Neural cell (in vitro differentiated cells): Measurements from ENCODE around the gene NRG3. TPM values are rescaled to one million over a fixed set of nuclear protein-coding genes. Genes with fewer than 3 reads are reported as not detected.

Experiments used
- H2AFZ ChIP-seq: fragments of 200-600, 300-800 bp; sonication (generic), shearing (Covaris generic); 2 replicates; pipeline ENCODE4 v1.6.0; 2014; ENCODE audit warnings: low read depth, mild to moderate bottlenecking, antibody characterized with exemption, low read length, moderate library complexity
- H3F3A ChIP-seq: fragments of 200-600 bp; shearing (Covaris generic); 2 replicates; pipeline ENCODE4 v1.6.1; 2016; ENCODE audit warnings: mild to moderate bottlenecking, moderate library complexity, mixed read lengths, antibody characterized with exemption, low read length; ENCODE audit not compliant: insufficient read depth, poor library complexity, severe bottlenecking
- H3K27ac ChIP-seq: fragments of 200-600, 300-800 bp; sonication (generic), shearing (Covaris generic); 2 replicates; pipeline ENCODE4 v1.5.1; 2014; ENCODE audit warnings: mild to moderate bottlenecking, low read length, moderate library complexity
- H3K27me3 ChIP-seq: fragments of 300-800, 200-600 bp; sonication (generic), shearing (Covaris generic); 2 replicates; pipeline ENCODE4 v1.6.0; 2014; ENCODE audit warnings: mild to moderate bottlenecking, low read depth, low read length, moderate library complexity; ENCODE audit not compliant: insufficient read depth
- H3K36me3 ChIP-seq: fragments of 300-800, 200-600 bp; sonication (generic), shearing (Covaris generic); 2 replicates; pipeline ENCODE4 v1.5.1; 2014; ENCODE audit warnings: mild to moderate bottlenecking, antibody characterized with exemption, low read length, moderate library complexity; ENCODE audit not compliant: insufficient read depth
- H3K4me2 ChIP-seq: fragments of 300-800, 200-600 bp; sonication (generic), shearing (Covaris generic); 2 replicates; pipeline ENCODE4 v1.6.0; 2014; ENCODE audit warnings: mild to moderate bottlenecking, low read length
- H3K4me3 ChIP-seq: fragments of 300-800, 200-600 bp; sonication (generic), shearing (Covaris generic); 2 replicates; pipeline ENCODE4 v1.5.1; 2014; ENCODE audit warnings: mild to moderate bottlenecking, low read length, moderate library complexity
- H3K79me2 ChIP-seq: fragments of 200-600 bp; shearing (Covaris generic); replicated peaks from 2 replicates; pipeline ENCODE4 v1.6.0; 2014; ENCODE audit warnings: mild to moderate bottlenecking, low read length, moderate library complexity; ENCODE audit not compliant: insufficient read depth
- H3K9ac ChIP-seq: fragments of 300-800, 200-600 bp; sonication (generic), shearing (Covaris generic); 2 replicates; pipeline ENCODE4 v1.6.1; 2016; ENCODE audit warnings: mild to moderate bottlenecking, low read length, mixed read lengths
- H3K9me2 ChIP-seq: fragments of 200-600 bp; shearing (Covaris generic); 2 replicates; pipeline ENCODE4 v1.6.1; 2016; ENCODE audit warnings: mild to moderate bottlenecking, low read length, mixed read lengths; ENCODE audit not compliant: insufficient read depth
- H3K9me3 ChIP-seq: fragments of 200-600, 300-800 bp; sonication (generic), shearing (Covaris generic); 2 replicates; pipeline ENCODE4 v1.6.1; 2016; ENCODE audit warnings: mild to moderate bottlenecking, mixed run types, low read length, moderate library complexity, mixed read lengths
- H4K20me1 ChIP-seq: fragments of 200-600 bp; shearing (Covaris generic); 2 replicates; pipeline ENCODE4 v1.6.1; 2016; ENCODE audit warnings: mild to moderate bottlenecking, mixed run types; ENCODE audit not compliant: insufficient read depth
- CTCF ChIP-seq: fragments of 450-650 bp; IDR thresholded peaks from 2 replicates; pipeline ENCODE4 v1.5.1; 2014; ENCODE audit warnings: antibody characterized with exemption, mild to moderate bottlenecking, moderate library complexity; ENCODE audit not compliant: poor library complexity, severe bottlenecking
- EP300 ChIP-seq: fragments of 450-650 bp; conservative IDR thresholded peaks from 2 replicates; pipeline ENCODE4 v1.6.1; 2014; ENCODE audit warnings: antibody characterized with exemption, mild to moderate bottlenecking, moderate library complexity; ENCODE audit not compliant: poor library complexity, severe bottlenecking
- EZH2 ChIP-seq: fragments of 200-600, 300-800 bp; shearing (Covaris generic), sonication (generic); IDR thresholded peaks from 2 replicates; pipeline ENCODE4 v1.6.1; 2014; ENCODE audit warnings: antibody characterized with exemption, low read length, borderline replicate concordance, mild to moderate bottlenecking; ENCODE audit not compliant: insufficient read depth, poor library complexity, severe bottlenecking
- MXI1 ChIP-seq: fragments of 450-650 bp; conservative IDR thresholded peaks from 2 replicates; pipeline ENCODE4 v1.6.1; 2014; ENCODE audit warnings: antibody characterized with exemption, mild to moderate bottlenecking; ENCODE audit not compliant: poor library complexity, severe bottlenecking
- POLR2AphosphoS5 ChIP-seq: IDR thresholded peaks from 2 replicates; pipeline ENCODE4 v1.6.1; 2012
- RAD21 ChIP-seq: fragments of 450-650 bp; conservative IDR thresholded peaks from 2 replicates; pipeline ENCODE4 v1.6.1; 2014; ENCODE audit warnings: antibody characterized with exemption, mild to moderate bottlenecking, moderate library complexity
- REST ChIP-seq: IDR thresholded peaks from 2 replicates; pipeline ENCODE4 v1.6.1; 2012; ENCODE audit warnings: borderline replicate concordance
- SMC3 ChIP-seq: fragments of 450-650 bp; conservative IDR thresholded peaks from 2 replicates; pipeline ENCODE4 v1.6.1; 2014; ENCODE audit warnings: antibody characterized with exemption, mild to moderate bottlenecking, moderate library complexity; ENCODE audit not compliant: poor library complexity
- TAF1 ChIP-seq: IDR thresholded peaks from 2 replicates; pipeline ENCODE4 v1.6.1; 2012; ENCODE audit warnings: low read depth
- polyA plus RNA-seq: library from polyadenylated mRNA; depleted of rRNA; stranded (reverse); fragments of >200 nt; gene quantifications from 2 replicates; pipeline ENCODE4 v1.2.3, GENCODE V29; 2014

The NRG3 gene
- polyA plus RNA-seq, 1 donor from 2014 or later = 14.0 TPM

GRCh38 chr10:82358486-82359099, 483.6 kb downstream of the NRG3 start:
- Histone ChIP-seq H3K9me2 (no peaks in the 10 kb centered on the region), H3K4me3 (no peak overlapping the region), H3K79me2 (no peaks in the 10 kb centered on the region), H2AFZ (no peak overlapping the region), H3K27me3 (no peaks in the 10 kb centered on the region), H3K9ac (no peak overlapping the region), H3K4me2 (no peak overlapping the region), H3K9me3 (no peaks in the 10 kb centered on the region), H3K27ac (no peak overlapping the region), H3K36me3 (no peaks in the 10 kb centered on the region), H3F3A (no peaks in the 10 kb centered on the region), H4K20me1 (no peaks in the 10 kb centered on the region)
- no peak for TF ChIP-seq EZH2
- peak; percentile 17 for TF ChIP-seq EP300

GRCh38 chr10:82361256-82361655, 486.3 kb downstream of the NRG3 start:
- Histone ChIP-seq H3K9me2 (no peaks in the 10 kb centered on the region), H3K79me2 (no peaks in the 10 kb centered on the region), H3K27me3 (no peaks in the 10 kb centered on the region), H3F3A (no peaks in the 10 kb centered on the region), H3K27ac (no peak overlapping the region), H3K9ac (no peak overlapping the region), H3K4me3 (no peak overlapping the region), H3K4me2 (no peak overlapping the region), H3K36me3 (no peaks in the 10 kb centered on the region), H3K9me3 (no peaks in the 10 kb centered on the region), H4K20me1 (no peaks in the 10 kb centered on the region), H2AFZ (no peak overlapping the region)
- no peak for TF ChIP-seq MXI1
- no peak for TF ChIP-seq POLR2AphosphoS5
- no peak for TF ChIP-seq CTCF
- no peak for TF ChIP-seq TAF1
- TF ChIP-seq RAD21 = no peak
- TF ChIP-seq SMC3 = no peak
- TF ChIP-seq REST = no peak
- TF ChIP-seq EP300 = no peak
- no peak for TF ChIP-seq EZH2

- Histone ChIP-seq H3F3A (no peaks in the 10 kb centered on the region), H3K4me2 (no peak overlapping the region), H4K20me1 (no peaks in the 10 kb centered on the region), H3K9me3 (no peaks in the 10 kb centered on the region), H3K9ac (no peak overlapping the region), H3K27me3 (no peaks in the 10 kb centered on the region), H3K4me3 (no peak overlapping the region), H3K27ac (no peak overlapping the region), H3K36me3 (no peaks in the 10 kb centered on the region), H3K79me2 (no peaks in the 10 kb centered on the region), H2AFZ (no peak overlapping the region), H3K9me2 (no peaks in the 10 kb centered on the region)
- TF ChIP-seq RAD21 = no peak
- TF ChIP-seq REST = no peak
- no peak for TF ChIP-seq EP300
- no peak for TF ChIP-seq EZH2
- TF ChIP-seq SMC3 = no peak
- TF ChIP-seq MXI1 = no peak
- no peak for TF ChIP-seq CTCF
- no peak for TF ChIP-seq POLR2AphosphoS5
- TF ChIP-seq TAF1 = no peak
Measured at GRCh38 chr10:82377608-82378007, 502.6 kb downstream of the NRG3 start.
